WTC11 (cell line): ENCODE measurements around the gene SENP5. TPM values are rescaled to one million over a fixed set of nuclear protein-coding genes. Genes with fewer than 3 reads are reported as not detected.
"Not testable (repeated sequence)": the region's sequence is repeated elsewhere in the genome, so short reads cannot be mapped to it uniquely, and the experiment has no call there.

Experiments used
- ATAC-seq: fragments of 200-7000 bp; cut with Tn5 transposase; 2 replicates; pipeline ENCODE4 v1.10.0; 2021; ENCODE audit warnings: mild to moderate bottlenecking, moderate library complexity
- CTCF ChIA-PET: fragments of 300-600 bp; sonication (Branson Sonifier 250); formaldehyde crosslinking; loops from one replicate; lab custom pipeline; 2021; ENCODE audit warnings: antibody characterized with exemption; lab: Charles Lee
- POLR2A ChIA-PET: fragments of 350-600 bp; sonication (Branson Sonifier 250); formaldehyde crosslinking; loops from one replicate; lab custom pipeline; 2021; ENCODE audit warnings: antibody characterized with exemption; lab: Charles Lee
- DNase-seq: peaks from one replicate; pipeline ENCODE4 v3.0.0; 2021; ENCODE audit warnings: low spot score
- H3K27ac Mint-ChIP-seq: 2 replicates; pipeline ENCODE4 v1.8.0; 2021; ENCODE audit warnings: mixed read lengths
- H3K27me3 Mint-ChIP-seq: 2 replicates; pipeline ENCODE4 v1.8.0; 2021; ENCODE audit warnings: low read depth, mild to moderate bottlenecking, moderate library complexity, mixed read lengths
- H3K36me3 Mint-ChIP-seq: 2 replicates; pipeline ENCODE4 v1.8.0; 2021; ENCODE audit warnings: mixed read lengths
- H3K4me1 Mint-ChIP-seq: 2 replicates; pipeline ENCODE4 v1.8.0; 2022; ENCODE audit warnings: mixed read lengths
- H3K4me3 Mint-ChIP-seq: 2 replicates; pipeline ENCODE4 v1.8.0; 2021; ENCODE audit warnings: mild to moderate bottlenecking, moderate library complexity, mixed read lengths
- H3K9me3 Mint-ChIP-seq: 2 replicates; pipeline ENCODE4 v1.8.0; 2021; ENCODE audit warnings: mixed read lengths
- AFF4 ChIP-seq: sonication (generic); formaldehyde crosslinking; IDR thresholded peaks from 2 replicates; pipeline ENCODE4 v1.8.1; 2023; ENCODE audit warnings: mild to moderate bottlenecking, missing genetic modification reagents, borderline replicate concordance
- CBFB ChIP-seq: sonication (generic); formaldehyde crosslinking; IDR thresholded peaks from 2 replicates; pipeline ENCODE4 v1.8.1; 2022; ENCODE audit warnings: mild to moderate bottlenecking, low read depth, missing genetic modification reagents
- CREB1 ChIP-seq: sonication (generic); formaldehyde crosslinking; IDR thresholded peaks from 2 replicates; pipeline ENCODE4 v1.8.0; 2023; ENCODE audit warnings: mild to moderate bottlenecking, missing genetic modification reagents
- CREM ChIP-seq: sonication (generic); formaldehyde crosslinking; IDR thresholded peaks from 2 replicates; pipeline ENCODE4 v1.8.1; 2022; ENCODE audit warnings: mild to moderate bottlenecking, missing genetic modification reagents, moderate library complexity
- ELF4 ChIP-seq: sonication (generic); formaldehyde crosslinking; IDR thresholded peaks from 2 replicates; pipeline ENCODE4 v1.8.1; 2022; ENCODE audit warnings: low read depth, mild to moderate bottlenecking, moderate library complexity, missing genetic modification reagents
- ESRRA ChIP-seq: sonication (generic); formaldehyde crosslinking; IDR thresholded peaks from 2 replicates; pipeline ENCODE4 v1.8.1; 2022; ENCODE audit warnings: mild to moderate bottlenecking, missing genetic modification reagents, borderline replicate concordance
- ETV6 ChIP-seq: sonication (generic); formaldehyde crosslinking; IDR thresholded peaks from 2 replicates; pipeline ENCODE4 v1.8.1; 2022; ENCODE audit warnings: mild to moderate bottlenecking, missing genetic modification reagents
- FOXP1 ChIP-seq: sonication (generic); formaldehyde crosslinking; IDR thresholded peaks from 2 replicates; pipeline ENCODE4 v1.8.0; 2022; ENCODE audit warnings: missing genetic modification reagents, mild to moderate bottlenecking, moderate library complexity, borderline replicate concordance
- HMGA2 ChIP-seq: fragments of 250-450 bp; sonication (Bioruptor Pico); IDR thresholded peaks from 2 replicates; pipeline ENCODE4 v1.4.0; 2021; ENCODE audit warnings: mild to moderate bottlenecking, moderate library complexity
- IRF2 ChIP-seq: sonication (generic); formaldehyde crosslinking; IDR thresholded peaks from 2 replicates; pipeline ENCODE4 v1.8.0; 2022; ENCODE audit warnings: low read depth, missing genetic modification reagents, borderline replicate concordance
- MAX ChIP-seq: sonication (generic); formaldehyde crosslinking; IDR thresholded peaks from 2 replicates; pipeline ENCODE4 v1.8.0; 2022; ENCODE audit warnings: mild to moderate bottlenecking, missing genetic modification reagents
- OVOL2 ChIP-seq: fragments of 250-450 bp; sonication (Bioruptor Pico); IDR thresholded peaks from 2 replicates; pipeline ENCODE4 v1.9.0; 2021; ENCODE audit warnings: mild to moderate bottlenecking, borderline replicate concordance
- SMAD3 ChIP-seq: sonication (generic); formaldehyde crosslinking; IDR thresholded peaks from 2 replicates; pipeline ENCODE4 v1.8.0; 2022; ENCODE audit warnings: missing genetic modification reagents, mild to moderate bottlenecking, borderline replicate concordance
- TEAD1 ChIP-seq: sonication (generic); formaldehyde crosslinking; IDR thresholded peaks from 2 replicates; pipeline ENCODE4 v1.8.0; 2022; ENCODE audit warnings: mild to moderate bottlenecking, missing genetic modification reagents
- ZMAT4 ChIP-seq: fragments of 250-450 bp; sonication (Bioruptor Pico); IDR thresholded peaks from 2 replicates; pipeline ENCODE4 v1.9.0; 2021; ENCODE audit warnings: mild to moderate bottlenecking
- ZNF121 ChIP-seq: sonication (generic); formaldehyde crosslinking; IDR thresholded peaks from 2 replicates; pipeline ENCODE4 v1.8.0; 2023; ENCODE audit warnings: missing genetic modification reagents
- ZNF219 ChIP-seq: sonication (generic); formaldehyde crosslinking; IDR thresholded peaks from 2 replicates; pipeline ENCODE4 v1.8.0; 2023; ENCODE audit warnings: missing genetic modification reagents, mild to moderate bottlenecking, borderline replicate concordance
- ZNF281 ChIP-seq: sonication (generic); formaldehyde crosslinking; IDR thresholded peaks from 2 replicates; pipeline ENCODE4 v1.8.0; 2023; ENCODE audit warnings: mild to moderate bottlenecking, missing genetic modification reagents
- ZNF416 ChIP-seq: fragments of 250-450 bp; sonication (Bioruptor Pico); IDR thresholded peaks from 2 replicates; pipeline ENCODE4 v1.9.0; 2021; ENCODE audit warnings: mild to moderate bottlenecking, inconsistent platforms
- total RNA-seq: library from RNA; stranded (reverse); gene quantifications from 3 replicates; pipeline ENCODE4 v1.2.3, GENCODE V29; 2021

SENP5 gene
- total RNA-seq, 1 experiment from 2014 or later, result 30.8 TPM

GRCh38 chr3:196843435-196844110, 24.1 kb upstream of the SENP5 start:
- Mint-ChIP-seq H3K27me3 (peaks cover 2% of the 10 kb centered on the region; the same call in 1 of the 2 replicates), H3K4me1 (no peaks in the 10 kb centered on the region), H3K9me3 (peaks cover 17% of the 10 kb centered on the region), H3K4me3 (no peak overlapping the region), H3K27ac (no peak overlapping the region), H3K36me3 (peaks cover 10% of the 10 kb centered on the region)
- ChIA-PET POLR2A (no interaction called here), CTCF (no interaction called here)
- DNase-seq (no peak), ATAC-seq (no peak)
- no peak for TF ChIP-seq SMAD3
- no peak for TF ChIP-seq HMGA2 (CRISPR knock-in tag)
- no peak for TF ChIP-seq FOXP1
- TF ChIP-seq AFF4 (CRISPR knock-in tag), result no peak
- TF ChIP-seq ZNF416 (CRISPR knock-in tag), result no peak
- TF ChIP-seq OVOL2 (CRISPR knock-in tag), result no peak
- no peak for TF ChIP-seq CBFB (CRISPR knock-in tag)
- no peak for TF ChIP-seq CREM (CRISPR knock-in tag)
- no peak for TF ChIP-seq ELF4 (CRISPR knock-in tag)
- no peak for TF ChIP-seq MAX (CRISPR knock-in tag)
- no peak for TF ChIP-seq ETV6 (CRISPR knock-in tag)
- no peak for TF ChIP-seq ESRRA

GRCh38 chr3:196844235-196845219, 23.2 kb upstream of the SENP5 start:
- H3K27ac Mint-ChIP-seq, CTCF ChIA-PET: not testable (repeated sequence)
- TF ChIP-seq ZNF121, result peak; percentile 46

GRCh38 chr3:196848375-196848774, 19.3 kb upstream of the SENP5 start:
- CTCF ChIA-PET, H3K4me1 Mint-ChIP-seq, DNase-seq, ATAC-seq, H3K27ac Mint-ChIP-seq, H3K4me3 Mint-ChIP-seq, POLR2A ChIA-PET, H3K27me3 Mint-ChIP-seq: not testable (repeated sequence)
- H3K9me3 Mint-ChIP-seq, result peaks cover 46% of the 10 kb centered on the region
- peaks cover 26% of the 10 kb centered on the region for H3K36me3 Mint-ChIP-seq

More at GRCh38 chr3:196844235-196845219, 23.2 kb upstream of the SENP5 start:
- H3K4me3 Mint-ChIP-seq, DNase-seq, H3K27me3 Mint-ChIP-seq, POLR2A ChIA-PET, ATAC-seq, H3K4me1 Mint-ChIP-seq: not testable (repeated sequence)
- H3K9me3 Mint-ChIP-seq, result peaks cover 24% of the 10 kb centered on the region
- H3K36me3 Mint-ChIP-seq, result peaks cover 17% of the 10 kb centered on the region

- DNase-seq, result no peak
- Mint-ChIP-seq H3K27ac (no peak overlapping the region), H3K4me1 (no peaks in the 10 kb centered on the region), H3K36me3 (peaks cover 26% of the 10 kb centered on the region), H3K4me3 (no peak overlapping the region), H3K27me3 (peaks cover 6% of the 10 kb centered on the region), H3K9me3 (peaks cover 45% of the 10 kb centered on the region)
- ChIA-PET CTCF (interaction anchor here (0.6 kb wide), 1 partner anchor 109 kb away, joined by 5 read pairs; no protein-coding TSS in a partner anchor), POLR2A (no interaction called here)
- ATAC-seq, result no peak
- TF ChIP-seq ZNF281 (CRISPR knock-in tag) (no peak), ZNF219 (CRISPR knock-in tag) (no peak), IRF2 (CRISPR knock-in tag) (no peak), ZMAT4 (CRISPR knock-in tag) (no peak), CREB1 (CRISPR knock-in tag) (no peak), TEAD1 (no peak), ETV6 (CRISPR knock-in tag) (no peak)
Observed at GRCh38 chr3:196849180-196849741, 18.5 kb upstream of the SENP5 start.
